NCI-H345 treated with DMSO at 0.1 percent for 48 hours (cell line): ENCODE results near the gene EED.

Experiments used
- DNase-seq: peaks from one replicate; lab custom pipeline; 2025; ENCODE audit not compliant: unreplicated experiment; lab: John Stamatoyannopoulos, UW

EED gene

GRCh38 chr11:86246293-86246675 lies 1.7 kb downstream of the EED start:
- DNase-seq: no peak

- DNase-seq: no peak
Measured at GRCh38 chr11:86247608-86248007, 3.1 kb downstream of the EED start.

GRCh38 chr11:86248609-86249008 lies 4.1 kb downstream of the EED start:
- no peak for DNase-seq

DNA sequence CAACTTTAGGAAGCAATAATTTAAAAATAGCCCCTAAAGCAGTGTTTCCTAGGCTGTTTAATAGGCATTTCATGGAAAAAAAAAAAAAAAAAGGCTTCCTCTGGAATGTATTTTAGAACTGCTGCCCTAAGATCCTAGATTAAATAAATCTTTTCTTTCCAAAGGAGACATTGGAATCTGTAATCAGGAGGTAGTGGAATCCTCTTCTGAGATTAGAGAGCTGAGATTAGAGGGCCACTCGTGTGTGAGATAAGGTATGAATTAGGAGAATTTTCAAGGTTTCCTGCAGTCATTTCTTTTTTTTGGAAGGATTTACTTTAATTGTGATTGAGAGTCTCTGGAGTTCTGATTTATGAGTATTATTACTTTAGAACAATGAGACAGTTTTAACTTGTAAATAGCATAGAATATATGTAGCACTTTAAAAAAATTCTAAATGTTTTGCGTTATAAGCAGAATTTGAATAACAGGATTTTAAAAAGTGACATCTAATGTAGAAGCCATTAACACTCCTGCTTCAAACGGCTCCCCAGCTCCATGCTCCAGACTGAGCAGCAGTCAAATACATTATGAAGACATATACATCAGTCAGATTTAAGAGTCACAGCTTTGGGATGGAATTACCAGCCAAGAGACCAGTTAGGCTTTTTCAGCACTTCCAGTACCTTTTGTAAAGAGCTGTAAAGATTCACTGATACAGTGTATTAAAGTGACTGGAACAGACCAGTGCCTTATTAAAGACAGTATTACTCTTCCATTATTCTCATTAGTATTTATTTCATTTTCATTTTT lies 5.0 kb downstream of the EED start:
- no peak for DNase-seq

GRCh38 chr11:86251345-86251744 lies 6.8 kb downstream of the EED start:
- no peak for DNase-seq

DNA sequence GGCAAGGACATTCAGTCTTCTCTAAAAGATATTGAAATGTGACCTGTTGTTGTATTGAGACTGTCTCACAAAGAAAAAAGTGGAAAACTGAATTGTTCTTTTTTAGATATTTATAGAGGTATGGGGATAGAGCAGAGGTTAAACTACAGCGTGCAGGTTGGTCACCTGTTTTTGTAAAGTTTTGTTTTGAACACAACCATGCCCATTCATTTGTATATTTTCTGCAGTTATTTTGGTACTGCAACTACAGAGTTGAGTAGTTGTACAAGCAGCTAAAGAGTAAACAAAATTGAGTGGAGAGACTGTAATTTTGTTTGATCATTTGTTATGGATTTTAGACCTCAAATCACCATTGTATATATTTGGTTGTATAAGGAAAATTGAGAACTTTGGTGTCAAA lies 11.3 kb downstream of the EED start:
- DNase-seq: no peak

DNA sequence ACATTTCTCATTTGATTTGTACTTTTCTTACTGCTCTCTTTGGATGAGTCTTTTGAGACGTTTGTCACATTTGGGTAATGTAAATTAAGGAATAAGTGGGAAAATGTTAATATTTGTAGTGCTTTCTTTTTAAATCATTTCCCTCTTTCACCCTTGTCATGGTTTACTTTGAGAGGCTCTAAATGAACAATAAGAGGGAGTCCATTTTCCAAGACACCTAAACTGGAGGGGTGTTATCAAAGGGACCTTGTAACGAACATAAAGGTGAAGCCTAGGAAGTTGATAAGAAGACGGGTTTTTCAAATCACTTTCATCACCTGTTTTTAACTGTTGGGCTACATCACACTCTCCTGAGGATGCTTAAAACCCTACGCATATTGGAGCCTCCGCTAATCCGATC lies 12.1 kb downstream of the EED start:
- DNase-seq: no peak

DNA sequence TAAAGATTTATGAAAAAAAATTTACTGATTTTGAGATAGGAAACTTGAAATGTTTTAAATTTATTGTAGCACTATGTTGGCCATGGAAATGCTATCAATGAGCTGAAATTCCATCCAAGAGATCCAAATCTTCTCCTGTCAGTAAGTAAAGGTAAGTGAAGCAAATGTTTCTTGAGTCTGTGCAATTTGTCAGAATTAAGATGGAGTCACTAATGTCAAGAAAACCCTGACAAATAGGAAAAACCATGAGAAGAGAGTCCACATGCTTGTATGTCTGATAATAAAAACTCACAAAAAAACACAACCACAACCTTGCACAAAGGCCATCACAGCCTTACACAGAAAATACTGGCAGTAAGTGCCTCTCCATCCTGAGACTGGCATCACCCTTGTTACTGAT lies 12.9 kb downstream of the EED start:
- DNase-seq: no peak

GRCh38 chr11:86259730-86260129 lies 15.2 kb downstream of the EED start:
- DNase-seq: no peak

DNA sequence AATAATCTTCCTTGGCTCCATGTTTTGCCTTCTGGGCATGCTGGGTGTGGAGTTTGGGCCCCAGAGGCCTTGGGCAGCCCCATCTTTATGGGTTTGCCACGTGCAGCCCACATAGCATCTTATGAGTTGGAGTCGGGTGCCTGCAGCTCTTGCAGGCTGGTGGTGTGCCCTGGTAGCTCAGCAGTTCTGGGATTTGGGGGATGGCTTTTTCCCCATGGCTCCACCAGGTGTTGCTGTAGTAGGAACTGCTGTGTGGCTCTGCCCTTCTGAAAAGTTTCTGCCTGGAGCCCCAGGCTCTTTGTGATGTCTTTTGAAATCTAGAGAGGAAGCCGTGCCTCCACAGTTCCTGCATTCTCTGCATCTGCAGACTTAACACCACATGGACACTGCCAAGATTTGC lies 16.8 kb downstream of the EED start:
- no peak for DNase-seq

DNA sequence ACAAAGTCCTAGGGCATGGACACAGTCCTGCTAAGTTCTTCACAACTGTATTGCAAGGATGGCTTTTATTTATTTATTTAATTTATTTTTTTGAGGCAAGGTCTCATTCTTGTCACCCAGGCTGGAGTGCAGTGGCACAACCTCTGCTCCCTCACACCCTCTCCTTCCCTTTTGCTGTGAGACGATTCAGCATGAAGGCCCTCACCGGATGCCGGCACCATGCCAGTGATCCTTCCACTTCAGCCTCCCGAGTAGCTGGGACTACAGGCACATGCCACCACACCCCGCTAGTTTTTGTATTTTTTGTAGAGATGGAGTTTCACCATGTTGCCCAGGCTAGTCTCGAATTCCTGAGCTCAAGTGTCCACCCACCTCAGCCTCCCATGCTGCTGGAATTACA lies 17.8 kb downstream of the EED start:
- no peak for DNase-seq

DNA sequence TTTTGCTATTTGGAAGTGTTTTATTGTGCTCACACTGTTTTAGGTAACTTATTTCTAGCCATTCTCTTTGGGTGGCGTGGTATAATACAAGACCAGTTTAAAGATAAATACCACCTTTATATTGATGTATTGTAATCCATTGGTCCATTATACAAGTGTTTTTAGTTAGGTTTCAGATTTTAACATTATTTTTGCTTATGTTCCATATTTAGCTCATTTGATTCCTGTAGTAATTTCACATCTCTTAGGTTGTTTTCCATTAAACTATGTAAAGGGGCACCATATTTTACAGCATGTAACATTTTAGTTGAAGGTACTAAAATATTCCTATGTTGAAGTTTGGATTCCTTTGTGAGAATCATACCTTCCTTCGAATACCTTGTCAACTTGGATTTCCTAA lies 20.1 kb downstream of the EED start:
- DNase-seq: no peak

- DNase-seq: no peak
Measured at GRCh38 chr11:86265194-86265593, 20.6 kb downstream of the EED start.

GRCh38 chr11:86269645-86270044 lies 25.1 kb downstream of the EED start:
- DNase-seq: no peak

- DNase-seq: no peak
Measured at GRCh38 chr11:86274503-86274902, 29.9 kb downstream of the EED start.

DNA sequence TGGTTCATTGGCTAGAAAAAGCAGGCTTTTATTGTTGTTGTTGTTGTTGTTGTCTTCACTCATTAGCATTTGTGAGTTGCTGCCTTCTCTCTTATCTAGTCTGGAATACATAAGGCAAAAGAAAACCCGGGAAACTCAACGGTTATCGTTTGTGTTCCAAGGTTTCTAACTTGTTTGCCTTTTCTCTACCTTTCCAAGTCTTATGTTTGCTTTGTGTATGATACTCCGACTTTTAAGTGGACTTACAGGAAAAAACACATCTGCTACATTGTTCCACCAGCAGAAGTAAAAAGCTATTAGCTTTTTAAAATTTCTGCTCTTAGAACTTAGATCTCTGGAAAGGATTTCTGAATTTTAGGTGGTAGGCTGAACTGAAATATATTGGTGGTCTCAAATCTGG lies 30.4 kb downstream of the EED start:
- DNase-seq: no peak

DNA sequence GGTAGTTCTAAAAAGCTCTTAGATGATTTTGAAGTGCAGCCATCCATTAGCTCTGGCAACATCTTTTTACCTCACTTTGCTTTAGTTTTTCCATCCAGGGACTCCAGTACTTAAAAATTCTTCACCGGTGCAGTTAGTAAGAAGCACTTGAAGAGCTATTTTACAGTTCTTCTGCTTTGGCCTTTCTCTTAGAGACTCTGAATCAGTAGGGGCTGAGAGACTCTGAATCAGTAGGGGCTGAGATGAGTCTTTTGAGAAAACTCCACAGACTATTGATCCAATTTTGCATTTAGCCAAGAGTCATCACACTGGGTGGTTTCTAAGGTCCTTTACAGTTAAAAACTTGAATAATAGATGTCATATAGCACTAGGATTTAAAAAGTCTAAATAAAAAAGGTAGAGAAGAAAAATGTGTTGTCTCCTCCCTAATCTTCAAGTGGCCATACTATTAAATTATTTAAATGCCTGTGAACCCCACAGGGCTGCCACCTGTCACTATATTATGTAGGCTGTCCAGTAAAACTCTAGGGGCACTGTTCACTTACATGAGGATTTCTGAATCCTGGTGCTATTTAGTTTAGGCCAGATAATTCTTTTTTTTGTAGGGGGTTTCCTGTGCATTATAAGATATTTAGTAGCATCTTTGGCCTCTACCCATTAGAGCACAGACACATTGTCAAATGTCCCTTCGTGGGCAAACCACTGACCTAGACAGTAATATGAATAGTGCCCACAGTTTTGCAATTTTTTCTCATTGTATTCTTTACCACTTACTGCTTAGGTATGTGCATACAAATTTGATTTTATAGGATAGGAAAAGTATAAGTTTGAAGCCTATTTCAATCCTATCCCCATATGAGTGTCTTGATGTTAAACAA lies 31.2 kb downstream of the EED start:
- DNase-seq: no peak

DNA sequence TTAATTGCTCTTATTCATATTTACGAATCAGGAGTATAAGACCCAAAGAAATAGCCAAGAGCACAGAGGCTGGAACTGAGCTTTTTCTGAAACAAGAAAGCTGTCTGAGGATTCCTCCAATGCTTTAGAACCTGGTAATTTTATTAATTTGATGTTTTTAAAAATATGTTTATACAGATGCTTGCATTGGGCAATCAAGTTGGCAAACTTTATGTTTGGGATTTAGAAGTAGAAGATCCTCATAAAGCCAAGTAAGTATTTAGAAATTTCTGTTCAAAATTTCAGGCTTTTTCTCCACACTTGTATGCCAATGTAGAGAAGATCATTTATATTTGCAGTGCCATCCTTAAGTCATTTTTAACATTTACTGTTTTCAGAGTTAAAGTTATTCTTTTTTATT lies 33.2 kb downstream of the EED start:
- DNase-seq: no peak

GRCh38 chr11:86278226-86278625 lies 33.7 kb downstream of the EED start:
- DNase-seq: no peak

GRCh38 chr11:86279747-86280146 lies 35.2 kb downstream of the EED start:
- no peak for DNase-seq

GRCh38 chr11:86287468-86287796 lies 42.9 kb downstream of the EED start:
- DNase-seq: no peak

- DNase-seq: no peak
Measured at GRCh38 chr11:86288776-86289507, 44.4 kb downstream of the EED start.
